Measurements from ENCODE around the gene B4GALT5.
"Not testable (repeated sequence)": the region's sequence is repeated elsewhere in the genome, so short reads cannot be mapped to it uniquely, and the experiment has no call there.

The B4GALT5 gene

GRCh38 chr20:49628280-49628679 is 85.4 kb downstream of the B4GALT5 start:
- DNase-seq (ENCODE audit: low spot score): not testable (repeated sequence)

- DNase-seq (ENCODE audit: low spot score): peak; percentile 27
Measured at GRCh38 chr20:49627329-49627761, 86.3 kb downstream of the B4GALT5 start.

GRCh38 chr20:49624988-49625387 is 88.7 kb downstream of the B4GALT5 start:
- not testable (repeated sequence) for DNase-seq (ENCODE audit: low spot score)

- no peak for DNase-seq (ENCODE audit: low spot score)
Measured at GRCh38 chr20:49624317-49624716, 89.4 kb downstream of the B4GALT5 start.

- DNase-seq (ENCODE audit: low spot score): no peak
Measured at GRCh38 chr20:49622243-49622642, 91.4 kb downstream of the B4GALT5 start.

GRCh38 chr20:49620364-49621240 is 93.1 kb downstream of the B4GALT5 start:
- peak; percentile 83 for DNase-seq (ENCODE audit: low spot score)

- DNase-seq (ENCODE audit: low spot score): no peak
Measured at GRCh38 chr20:49619113-49620048, 94.3 kb downstream of the B4GALT5 start.

GRCh38 chr20:49618289-49618688 is 95.4 kb downstream of the B4GALT5 start:
- DNase-seq (ENCODE audit: low spot score): no peak

GRCh38 chr20:49617394-49617793 is 96.3 kb downstream of the B4GALT5 start:
- DNase-seq (ENCODE audit: low spot score): not testable (repeated sequence)

- no peak for DNase-seq (ENCODE audit: low spot score)
Measured at GRCh38 chr20:49616154-49617007, 97.3 kb downstream of the B4GALT5 start.

GRCh38 chr20:49615401-49616153 is 98.1 kb downstream of the B4GALT5 start:
- no peak for DNase-seq (ENCODE audit: low spot score)

- DNase-seq (ENCODE audit: low spot score): not testable (repeated sequence)
Measured at GRCh38 chr20:49615051-49615400, 98.7 kb downstream of the B4GALT5 start.

GRCh38 chr20:49614338-49615050 is 99.2 kb downstream of the B4GALT5 start:
- DNase-seq (ENCODE audit: low spot score): no peak

- no peak for DNase-seq (ENCODE audit: low spot score)
Measured at GRCh38 chr20:49612127-49612738, 101.4 kb downstream of the B4GALT5 start.

- not testable (repeated sequence) for DNase-seq (ENCODE audit: low spot score)
Measured at GRCh38 chr20:49611539-49612126, 102.0 kb downstream of the B4GALT5 start.

- peak; percentile 87 for DNase-seq (ENCODE audit: low spot score)
Measured at GRCh38 chr20:49610691-49611538, 102.8 kb downstream of the B4GALT5 start.

- DNase-seq (ENCODE audit: low spot score): peak; percentile 82
Measured at GRCh38 chr20:49608752-49609670, 104.7 kb downstream of the B4GALT5 start.
